Liver (tissue), 3 donors: ENCODE measurements around the gene NAA10.

Experiments used
- ATF3 ChIP-seq: IDR thresholded peaks from 2 replicates; pipeline ENCODE4 v1.6.1; 2016; ENCODE audit warnings: antibody characterized with exemption
- CTCF ChIP-seq: fragments of 150-350 bp; IDR thresholded peaks from 2 replicates; pipeline ENCODE4 v1.5.1; 2017; ENCODE audit warnings: improper control_type of control experiment, low read depth, low read length; ENCODE audit not compliant: missing input control
- EGR1 ChIP-seq, 2 donors: IDR thresholded peaks; 2 replicates each; pipeline ENCODE4 v1.6.1; 2016 to 2018; ENCODE audit warnings: antibody characterized with exemption in 2 of 2, low read depth in 2 of 2
- GABPA ChIP-seq, 2 donors: IDR thresholded peaks in 1 of 2; conservative IDR thresholded peaks in 1 of 2; 2 replicates each; pipeline ENCODE4 v1.6.1; 2016; ENCODE audit warnings: antibody characterized with exemption in 2 of 2, mild to moderate bottlenecking in 1 of 2, moderate library complexity in 1 of 2
- HNF4A ChIP-seq, 2 donors: conservative IDR thresholded peaks; 2 replicates each; pipeline ENCODE4 v1.6.1; 2016; ENCODE audit warnings: antibody characterized with exemption in 2 of 2, mild to moderate bottlenecking in 2 of 2
- HNF4G ChIP-seq: IDR thresholded peaks from 2 replicates; pipeline ENCODE4 v1.6.1; 2016; ENCODE audit warnings: antibody characterized with exemption
- JUND ChIP-seq, 2 donors: IDR thresholded peaks; 2 replicates each; pipeline ENCODE4 v1.6.1; 2016; ENCODE audit warnings: antibody characterized with exemption in 2 of 2
- RAD21 ChIP-seq, 2 donors: IDR thresholded peaks; 2 replicates each; pipeline ENCODE4 v1.6.1; 2016; ENCODE audit warnings: antibody characterized with exemption in 2 of 2, mild to moderate bottlenecking in 2 of 2
- SP1 ChIP-seq: IDR thresholded peaks from 2 replicates; pipeline ENCODE4 v1.6.1; 2018; ENCODE audit warnings: antibody characterized with exemption, mild to moderate bottlenecking
- TAF1 ChIP-seq: conservative IDR thresholded peaks from 2 replicates; pipeline ENCODE4 v1.6.1; 2016; ENCODE audit warnings: antibody characterized with exemption, mild to moderate bottlenecking
- YY1 ChIP-seq: IDR thresholded peaks from 2 replicates; pipeline ENCODE4 v1.6.1; 2016; ENCODE audit warnings: antibody characterized with exemption, mild to moderate bottlenecking
- TF ChIP-seq, protein P1 (sequence below): IDR thresholded peaks from 2 replicates; pipeline ENCODE4 v1.6.1; 2016; ENCODE audit warnings: antibody characterized with exemption
- TF ChIP-seq, protein P2 (sequence below): IDR thresholded peaks from 2 replicates; pipeline ENCODE4 v1.6.1; 2016; ENCODE audit warnings: antibody characterized with exemption
- TF ChIP-seq, protein P3 (sequence below): IDR thresholded peaks from 2 replicates; pipeline ENCODE4 v1.6.1; 2016; ENCODE audit warnings: antibody characterized with exemption, mild to moderate bottlenecking
- donor health status: healthy.
- donor health status: healthy.

GRCh38 chrX:153925387-153925738, 9.5 kb downstream of the NAA10 start:
- TF ChIP-seq, protein P1, sequence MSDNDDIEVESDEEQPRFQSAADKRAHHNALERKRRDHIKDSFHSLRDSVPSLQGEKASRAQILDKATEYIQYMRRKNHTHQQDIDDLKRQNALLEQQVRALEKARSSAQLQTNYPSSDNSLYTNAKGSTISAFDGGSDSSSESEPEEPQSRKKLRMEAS, result no peak
- no peak for TF ChIP-seq CTCF
- no peak for TF ChIP-seq GABPA (IDR thresholded peaks at IDR 0.05 in 1 of 2, conservative IDR thresholded peaks at IDR 0.05 in 1 of 2)
- no peak for TF ChIP-seq YY1
- no peak for TF ChIP-seq RAD21 (IDR thresholded peaks at IDR 0.05)
- no peak for TF ChIP-seq SP1
- no peak for TF ChIP-seq HNF4G
- no peak for TF ChIP-seq ATF3
- TF ChIP-seq, protein P2, sequence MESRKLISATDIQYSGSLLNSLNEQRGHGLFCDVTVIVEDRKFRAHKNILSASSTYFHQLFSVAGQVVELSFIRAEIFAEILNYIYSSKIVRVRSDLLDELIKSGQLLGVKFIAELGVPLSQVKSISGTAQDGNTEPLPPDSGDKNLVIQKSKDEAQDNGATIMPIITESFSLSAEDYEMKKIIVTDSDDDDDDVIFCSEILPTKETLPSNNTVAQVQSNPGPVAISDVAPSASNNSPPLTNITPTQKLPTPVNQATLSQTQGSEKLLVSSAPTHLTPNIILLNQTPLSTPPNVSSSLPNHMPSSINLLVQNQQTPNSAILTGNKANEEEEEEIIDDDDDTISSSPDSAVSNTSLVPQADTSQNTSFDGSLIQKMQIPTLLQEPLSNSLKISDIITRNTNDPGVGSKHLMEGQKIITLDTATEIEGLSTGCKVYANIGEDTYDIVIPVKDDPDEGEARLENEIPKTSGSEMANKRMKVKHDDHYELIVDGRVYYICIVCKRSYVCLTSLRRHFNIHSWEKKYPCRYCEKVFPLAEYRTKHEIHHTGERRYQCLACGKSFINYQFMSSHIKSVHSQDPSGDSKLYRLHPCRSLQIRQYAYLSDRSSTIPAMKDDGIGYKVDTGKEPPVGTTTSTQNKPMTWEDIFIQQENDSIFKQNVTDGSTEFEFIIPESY, result no peak
- no peak for TF ChIP-seq HNF4A (conservative IDR thresholded peaks at IDR 0.05)
- TF ChIP-seq JUND (IDR thresholded peaks at IDR 0.05), result no peak
- no peak for TF ChIP-seq TAF1
- TF ChIP-seq, protein P3, sequence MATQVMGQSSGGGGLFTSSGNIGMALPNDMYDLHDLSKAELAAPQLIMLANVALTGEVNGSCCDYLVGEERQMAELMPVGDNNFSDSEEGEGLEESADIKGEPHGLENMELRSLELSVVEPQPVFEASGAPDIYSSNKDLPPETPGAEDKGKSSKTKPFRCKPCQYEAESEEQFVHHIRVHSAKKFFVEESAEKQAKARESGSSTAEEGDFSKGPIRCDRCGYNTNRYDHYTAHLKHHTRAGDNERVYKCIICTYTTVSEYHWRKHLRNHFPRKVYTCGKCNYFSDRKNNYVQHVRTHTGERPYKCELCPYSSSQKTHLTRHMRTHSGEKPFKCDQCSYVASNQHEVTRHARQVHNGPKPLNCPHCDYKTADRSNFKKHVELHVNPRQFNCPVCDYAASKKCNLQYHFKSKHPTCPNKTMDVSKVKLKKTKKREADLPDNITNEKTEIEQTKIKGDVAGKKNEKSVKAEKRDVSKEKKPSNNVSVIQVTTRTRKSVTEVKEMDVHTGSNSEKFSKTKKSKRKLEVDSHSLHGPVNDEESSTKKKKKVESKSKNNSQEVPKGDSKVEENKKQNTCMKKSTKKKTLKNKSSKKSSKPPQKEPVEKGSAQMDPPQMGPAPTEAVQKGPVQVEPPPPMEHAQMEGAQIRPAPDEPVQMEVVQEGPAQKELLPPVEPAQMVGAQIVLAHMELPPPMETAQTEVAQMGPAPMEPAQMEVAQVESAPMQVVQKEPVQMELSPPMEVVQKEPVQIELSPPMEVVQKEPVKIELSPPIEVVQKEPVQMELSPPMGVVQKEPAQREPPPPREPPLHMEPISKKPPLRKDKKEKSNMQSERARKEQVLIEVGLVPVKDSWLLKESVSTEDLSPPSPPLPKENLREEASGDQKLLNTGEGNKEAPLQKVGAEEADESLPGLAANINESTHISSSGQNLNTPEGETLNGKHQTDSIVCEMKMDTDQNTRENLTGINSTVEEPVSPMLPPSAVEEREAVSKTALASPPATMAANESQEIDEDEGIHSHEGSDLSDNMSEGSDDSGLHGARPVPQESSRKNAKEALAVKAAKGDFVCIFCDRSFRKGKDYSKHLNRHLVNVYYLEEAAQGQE, result no peak
- no peak for TF ChIP-seq EGR1 (IDR thresholded peaks at IDR 0.05; ENCODE audit: low read depth in 2 of 2)
